HG02642 (cell line): ENCODE results near the gene SYNPO2.

Experiments
- ATAC-seq: cut with Tn5 transposase; IDR thresholded peaks from one replicate; pipeline ENCODE4 v1.9.1; 2021; ENCODE audit warnings: mild to moderate bottlenecking; ENCODE audit not compliant: unreplicated experiment, poor library complexity

The SYNPO2 gene, protein sequence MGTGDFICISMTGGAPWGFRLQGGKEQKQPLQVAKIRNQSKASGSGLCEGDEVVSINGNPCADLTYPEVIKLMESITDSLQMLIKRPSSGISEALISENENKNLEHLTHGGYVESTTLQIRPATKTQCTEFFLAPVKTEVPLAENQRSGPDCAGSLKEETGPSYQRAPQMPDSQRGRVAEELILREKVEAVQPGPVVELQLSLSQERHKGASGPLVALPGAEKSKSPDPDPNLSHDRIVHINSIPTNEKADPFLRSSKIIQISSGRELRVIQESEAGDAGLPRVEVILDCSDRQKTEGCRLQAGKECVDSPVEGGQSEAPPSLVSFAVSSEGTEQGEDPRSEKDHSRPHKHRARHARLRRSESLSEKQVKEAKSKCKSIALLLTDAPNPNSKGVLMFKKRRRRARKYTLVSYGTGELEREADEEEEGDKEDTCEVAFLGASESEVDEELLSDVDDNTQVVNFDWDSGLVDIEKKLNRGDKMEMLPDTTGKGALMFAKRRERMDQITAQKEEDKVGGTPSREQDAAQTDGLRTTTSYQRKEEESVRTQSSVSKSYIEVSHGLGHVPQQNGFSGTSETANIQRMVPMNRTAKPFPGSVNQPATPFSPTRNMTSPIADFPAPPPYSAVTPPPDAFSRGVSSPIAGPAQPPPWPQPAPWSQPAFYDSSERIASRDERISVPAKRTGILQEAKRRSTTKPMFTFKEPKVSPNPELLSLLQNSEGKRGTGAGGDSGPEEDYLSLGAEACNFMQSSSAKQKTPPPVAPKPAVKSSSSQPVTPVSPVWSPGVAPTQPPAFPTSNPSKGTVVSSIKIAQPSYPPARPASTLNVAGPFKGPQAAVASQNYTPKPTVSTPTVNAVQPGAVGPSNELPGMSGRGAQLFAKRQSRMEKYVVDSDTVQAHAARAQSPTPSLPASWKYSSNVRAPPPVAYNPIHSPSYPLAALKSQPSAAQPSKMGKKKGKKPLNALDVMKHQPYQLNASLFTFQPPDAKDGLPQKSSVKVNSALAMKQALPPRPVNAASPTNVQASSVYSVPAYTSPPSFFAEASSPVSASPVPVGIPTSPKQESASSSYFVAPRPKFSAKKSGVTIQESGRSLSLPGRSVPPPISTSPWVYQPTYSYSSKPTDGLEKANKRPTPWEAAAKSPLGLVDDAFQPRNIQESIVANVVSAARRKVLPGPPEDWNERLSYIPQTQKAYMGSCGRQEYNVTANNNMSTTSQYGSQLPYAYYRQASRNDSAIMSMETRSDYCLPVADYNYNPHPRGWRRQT

GRCh38 chr4:118888666-118889311 lies at the start of gene SYNPO2:
Gene SYNPO2 (plus strand): TSS chr4:118888854. CDS start chr4:118889037, 183 bp downstream.
- peak; percentile 85 for ATAC-seq

DNA sequence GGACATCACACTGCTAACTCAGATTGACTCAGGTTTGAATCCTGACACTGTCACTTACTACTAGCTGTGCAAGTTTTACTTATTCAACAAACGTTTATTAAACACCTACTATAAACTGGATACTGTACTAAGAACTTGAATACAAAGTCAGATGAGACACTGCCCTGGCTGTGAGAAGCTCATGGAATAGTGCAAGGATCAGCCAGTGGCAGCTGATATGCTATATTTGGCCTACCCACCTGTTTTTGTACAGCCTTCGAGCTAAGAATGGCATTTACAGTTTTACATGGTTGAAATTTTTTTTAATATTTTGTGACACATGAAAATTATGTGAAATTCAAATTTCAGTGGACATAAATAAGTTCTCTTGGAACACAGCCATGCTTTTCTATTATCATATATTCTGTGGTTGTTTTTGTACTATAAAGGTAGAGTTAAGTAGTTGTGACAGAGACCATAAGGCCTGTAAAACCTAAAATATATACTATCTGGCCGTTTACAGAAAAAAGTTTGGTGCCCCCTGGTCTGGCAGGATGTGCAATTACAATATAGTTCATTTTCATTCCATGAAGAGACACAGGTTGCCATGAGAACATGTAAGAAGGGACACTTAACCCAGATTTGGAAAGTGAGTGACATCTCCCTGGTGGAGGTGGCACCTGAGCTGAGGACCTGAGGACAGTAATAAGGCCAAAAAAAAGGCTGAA lies 49.3 kb upstream of the SYNPO2 start:
- no peak for ATAC-seq

- ATAC-seq = no peak
These were observed 46.6 kb upstream of the SYNPO2 start for GRCh38 chr4:118842055-118842454.

DNA sequence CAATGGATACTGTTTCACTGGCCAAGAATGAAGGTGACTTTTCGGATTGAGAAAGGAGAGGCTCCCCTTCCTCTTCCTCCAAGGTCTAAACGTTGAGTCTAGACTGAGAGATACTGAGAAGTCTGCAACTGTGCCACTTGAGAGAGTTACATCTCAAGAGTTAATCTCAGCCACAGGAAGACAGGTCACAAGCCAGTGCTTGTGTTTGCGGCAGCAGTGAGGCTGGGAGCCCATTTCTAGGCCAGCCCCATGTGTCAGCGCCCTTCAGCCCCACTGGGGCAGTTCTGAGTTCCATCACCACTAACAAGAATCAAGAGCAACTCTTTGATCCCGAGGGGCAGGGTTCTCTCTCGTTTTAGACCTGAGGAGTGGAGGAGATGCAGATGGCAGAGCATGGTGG lies 45.4 kb upstream of the SYNPO2 start:
- ATAC-seq = no peak

DNA sequence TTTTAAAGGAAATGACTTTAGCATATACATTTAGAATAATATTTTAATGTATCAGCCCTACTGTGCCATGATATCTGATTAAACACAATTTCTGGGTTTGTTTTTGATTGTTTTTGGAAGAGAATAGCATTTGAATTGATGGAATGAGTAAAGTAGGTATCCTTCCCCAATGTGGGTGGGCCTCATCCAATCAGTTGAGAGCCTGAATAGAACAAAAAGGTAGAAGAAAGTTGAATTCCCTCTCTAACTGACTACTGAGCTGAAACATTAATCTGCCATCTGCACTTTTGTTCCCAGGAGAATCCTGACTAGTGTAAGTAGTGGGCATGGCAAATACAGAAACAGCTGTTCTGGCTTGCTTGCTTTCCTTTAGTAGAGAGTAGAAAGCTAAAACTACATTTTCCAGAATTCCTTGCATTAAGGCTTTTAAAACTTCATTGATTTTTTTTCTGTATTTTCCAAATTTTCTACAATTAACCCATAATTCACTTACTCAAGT lies 43.1 kb upstream of the SYNPO2 start:
- no peak for ATAC-seq

DNA sequence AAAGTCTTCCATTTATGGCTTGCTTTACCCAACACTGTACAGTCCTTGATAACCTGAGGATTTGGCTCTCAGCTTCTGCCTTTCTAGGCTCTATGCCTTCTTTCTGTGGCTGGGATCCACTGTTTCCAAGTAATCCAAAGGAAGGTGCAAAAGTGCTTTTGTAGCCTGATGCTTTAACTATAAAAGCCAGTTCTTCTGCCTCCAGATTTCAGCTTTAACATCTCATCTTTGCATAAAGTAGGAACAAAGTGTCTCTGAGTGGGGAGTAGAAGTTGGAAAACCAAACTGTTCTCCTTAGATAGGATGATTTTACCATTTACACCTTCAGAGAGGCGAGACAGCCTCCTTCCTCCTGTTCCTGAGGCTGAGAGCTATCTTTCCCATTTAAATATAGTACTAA lies 41.7 kb upstream of the SYNPO2 start:
- no peak for ATAC-seq

DNA sequence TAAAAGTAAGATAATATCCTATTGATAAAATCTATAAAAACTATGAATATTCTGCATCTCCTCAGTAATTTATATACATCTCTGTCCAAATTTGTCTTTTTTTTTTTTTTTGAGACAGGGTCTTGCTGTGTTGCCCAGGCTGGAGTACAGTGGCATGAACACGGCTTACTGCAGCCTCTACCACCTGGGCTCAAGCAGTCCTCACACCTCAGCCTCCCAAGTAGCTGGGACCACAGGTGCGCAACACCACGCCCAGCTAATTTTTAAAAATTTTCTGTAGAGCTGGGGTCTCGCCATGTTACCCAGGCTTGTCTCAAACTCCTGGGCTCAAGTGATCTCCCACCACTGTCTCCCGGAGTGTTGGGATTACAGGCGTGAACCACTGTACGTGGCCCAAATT lies 40.4 kb upstream of the SYNPO2 start:
- ATAC-seq = no peak

DNA sequence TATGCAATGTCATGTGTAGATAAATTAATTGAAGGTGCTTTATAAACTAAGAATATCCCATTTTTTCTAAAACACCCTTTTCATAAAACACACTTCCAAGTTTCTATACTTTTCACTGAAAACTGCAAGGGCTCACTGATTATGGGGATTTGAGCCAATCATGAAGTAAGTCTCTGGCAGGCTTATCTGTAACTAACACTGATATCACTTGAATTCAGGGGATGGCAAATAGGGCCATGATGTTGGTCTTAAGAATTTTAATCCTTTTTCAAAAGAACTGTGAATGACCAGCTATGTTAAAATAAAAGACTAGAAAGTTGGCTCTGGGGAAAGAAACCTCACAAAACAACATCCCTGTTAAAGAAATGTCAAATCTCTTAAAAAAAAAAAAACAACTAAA lies 39.8 kb upstream of the SYNPO2 start:
- ATAC-seq = no peak

GRCh38 chr4:118849867-118850487 lies 38.7 kb upstream of the SYNPO2 start:
- peak; percentile 11 for ATAC-seq

GRCh38 chr4:118850488-118851173 lies 38.0 kb upstream of the SYNPO2 start:
- ATAC-seq = peak; percentile 96

- no peak for ATAC-seq
These were observed 30.9 kb upstream of the SYNPO2 start for GRCh38 chr4:118857760-118858159.

- ATAC-seq = no peak
These were observed 29.9 kb upstream of the SYNPO2 start for GRCh38 chr4:118858779-118859178.

GRCh38 chr4:118865091-118865708 lies 23.5 kb upstream of the SYNPO2 start:
- ATAC-seq = peak; percentile 80

DNA sequence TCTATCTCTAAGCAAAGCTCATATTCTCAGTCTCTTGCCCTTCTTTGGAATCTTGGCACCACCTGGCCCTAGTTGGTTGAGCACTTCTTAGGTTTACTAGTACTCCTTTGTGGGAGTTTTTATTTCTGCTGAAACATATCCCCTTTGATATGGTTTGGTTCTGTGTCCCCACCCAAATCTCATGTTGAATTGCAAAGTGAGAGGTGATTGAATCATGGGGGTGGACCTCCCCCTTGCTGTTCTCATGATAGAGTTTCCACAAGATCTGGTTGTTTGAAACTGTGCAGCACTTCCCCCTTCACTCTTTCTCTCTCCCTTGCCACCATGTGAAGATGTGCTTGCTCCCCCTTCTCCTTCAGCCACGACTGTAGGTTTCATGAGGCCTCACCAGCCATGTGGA lies 22.2 kb upstream of the SYNPO2 start:
- ATAC-seq = no peak

- ATAC-seq = no peak
These were observed 21.2 kb upstream of the SYNPO2 start for GRCh38 chr4:118867311-118868067.

DNA sequence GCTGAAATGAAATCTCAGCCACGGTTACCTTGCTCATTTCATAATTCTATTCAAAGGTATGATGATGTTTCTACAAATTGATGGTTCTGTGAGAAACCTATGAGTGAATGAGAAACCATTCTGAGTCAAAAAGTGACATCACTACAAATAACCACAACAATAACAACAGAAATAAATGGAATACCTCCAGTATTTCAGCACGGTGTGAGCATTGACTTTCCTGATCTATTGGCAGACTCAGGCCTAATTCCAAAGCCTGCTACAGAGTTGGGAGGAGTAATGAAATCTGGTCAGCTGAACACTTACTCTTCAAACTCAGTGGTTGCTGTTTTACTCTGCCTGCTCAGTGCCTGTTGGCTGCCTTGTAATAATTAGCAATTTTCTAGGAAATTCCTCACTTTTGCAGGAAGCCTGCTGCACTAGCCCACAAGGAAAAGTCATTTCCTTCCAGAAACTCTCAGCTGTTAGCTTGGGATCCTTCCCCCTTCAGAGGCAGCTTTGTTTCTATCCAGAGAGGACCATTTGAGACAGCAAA lies 18.8 kb upstream of the SYNPO2 start:
- no peak for ATAC-seq

DNA sequence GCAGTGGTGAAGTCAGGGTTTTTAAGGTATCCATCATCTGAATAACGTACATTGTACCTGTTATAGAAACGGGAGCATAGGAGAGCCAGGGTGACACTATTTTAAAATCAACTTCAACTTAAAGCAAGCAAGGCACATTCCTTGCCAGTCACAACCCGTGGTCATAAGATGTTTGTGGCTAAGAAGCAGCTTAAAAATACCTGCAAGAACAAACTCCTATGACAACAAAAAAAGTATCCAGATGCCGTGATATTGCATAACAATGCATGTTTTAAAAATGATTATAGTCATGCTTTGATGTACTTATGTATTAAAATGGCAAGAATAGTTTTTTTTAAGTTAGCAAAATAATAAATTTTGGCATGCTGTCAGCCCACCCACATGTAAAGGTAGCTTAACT lies 16.5 kb upstream of the SYNPO2 start:
- no peak for ATAC-seq
